Measurements from ENCODE around the gene VPS37C.

GRCh38 chr11:61128947-61129638 is 32.1 kb downstream of the VPS37C start:
- TF ChIP-seq EGR1 (IDR thresholded peaks at IDR 0.05; ENCODE audit: low read depth in 2 of 2): no peak
- no peak for TF ChIP-seq CTCF (IDR thresholded peaks at IDR 0.05; ENCODE audit: low read depth, low read length, missing input control)
- TF ChIP-seq GABPA (IDR thresholded peaks at IDR 0.05 in 1 of 2, conservative IDR thresholded peaks at IDR 0.05 in 1 of 2): no peak
- no peak for TF ChIP-seq RXRA (IDR thresholded peaks at IDR 0.05)
- no peak for TF ChIP-seq JUND (IDR thresholded peaks at IDR 0.05)
- TF ChIP-seq, protein P1, sequence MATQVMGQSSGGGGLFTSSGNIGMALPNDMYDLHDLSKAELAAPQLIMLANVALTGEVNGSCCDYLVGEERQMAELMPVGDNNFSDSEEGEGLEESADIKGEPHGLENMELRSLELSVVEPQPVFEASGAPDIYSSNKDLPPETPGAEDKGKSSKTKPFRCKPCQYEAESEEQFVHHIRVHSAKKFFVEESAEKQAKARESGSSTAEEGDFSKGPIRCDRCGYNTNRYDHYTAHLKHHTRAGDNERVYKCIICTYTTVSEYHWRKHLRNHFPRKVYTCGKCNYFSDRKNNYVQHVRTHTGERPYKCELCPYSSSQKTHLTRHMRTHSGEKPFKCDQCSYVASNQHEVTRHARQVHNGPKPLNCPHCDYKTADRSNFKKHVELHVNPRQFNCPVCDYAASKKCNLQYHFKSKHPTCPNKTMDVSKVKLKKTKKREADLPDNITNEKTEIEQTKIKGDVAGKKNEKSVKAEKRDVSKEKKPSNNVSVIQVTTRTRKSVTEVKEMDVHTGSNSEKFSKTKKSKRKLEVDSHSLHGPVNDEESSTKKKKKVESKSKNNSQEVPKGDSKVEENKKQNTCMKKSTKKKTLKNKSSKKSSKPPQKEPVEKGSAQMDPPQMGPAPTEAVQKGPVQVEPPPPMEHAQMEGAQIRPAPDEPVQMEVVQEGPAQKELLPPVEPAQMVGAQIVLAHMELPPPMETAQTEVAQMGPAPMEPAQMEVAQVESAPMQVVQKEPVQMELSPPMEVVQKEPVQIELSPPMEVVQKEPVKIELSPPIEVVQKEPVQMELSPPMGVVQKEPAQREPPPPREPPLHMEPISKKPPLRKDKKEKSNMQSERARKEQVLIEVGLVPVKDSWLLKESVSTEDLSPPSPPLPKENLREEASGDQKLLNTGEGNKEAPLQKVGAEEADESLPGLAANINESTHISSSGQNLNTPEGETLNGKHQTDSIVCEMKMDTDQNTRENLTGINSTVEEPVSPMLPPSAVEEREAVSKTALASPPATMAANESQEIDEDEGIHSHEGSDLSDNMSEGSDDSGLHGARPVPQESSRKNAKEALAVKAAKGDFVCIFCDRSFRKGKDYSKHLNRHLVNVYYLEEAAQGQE (IDR thresholded peaks at IDR 0.05): no peak
- TF ChIP-seq, protein P2, sequence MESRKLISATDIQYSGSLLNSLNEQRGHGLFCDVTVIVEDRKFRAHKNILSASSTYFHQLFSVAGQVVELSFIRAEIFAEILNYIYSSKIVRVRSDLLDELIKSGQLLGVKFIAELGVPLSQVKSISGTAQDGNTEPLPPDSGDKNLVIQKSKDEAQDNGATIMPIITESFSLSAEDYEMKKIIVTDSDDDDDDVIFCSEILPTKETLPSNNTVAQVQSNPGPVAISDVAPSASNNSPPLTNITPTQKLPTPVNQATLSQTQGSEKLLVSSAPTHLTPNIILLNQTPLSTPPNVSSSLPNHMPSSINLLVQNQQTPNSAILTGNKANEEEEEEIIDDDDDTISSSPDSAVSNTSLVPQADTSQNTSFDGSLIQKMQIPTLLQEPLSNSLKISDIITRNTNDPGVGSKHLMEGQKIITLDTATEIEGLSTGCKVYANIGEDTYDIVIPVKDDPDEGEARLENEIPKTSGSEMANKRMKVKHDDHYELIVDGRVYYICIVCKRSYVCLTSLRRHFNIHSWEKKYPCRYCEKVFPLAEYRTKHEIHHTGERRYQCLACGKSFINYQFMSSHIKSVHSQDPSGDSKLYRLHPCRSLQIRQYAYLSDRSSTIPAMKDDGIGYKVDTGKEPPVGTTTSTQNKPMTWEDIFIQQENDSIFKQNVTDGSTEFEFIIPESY (IDR thresholded peaks at IDR 0.05): no peak
- no peak for TF ChIP-seq YY1 (IDR thresholded peaks at IDR 0.05)
- TF ChIP-seq RAD21 (IDR thresholded peaks at IDR 0.05): no peak
- TF ChIP-seq TAF1 (conservative IDR thresholded peaks at IDR 0.05): no peak
- no peak for TF ChIP-seq SP1 (IDR thresholded peaks at IDR 0.05)
- TF ChIP-seq, protein P3, sequence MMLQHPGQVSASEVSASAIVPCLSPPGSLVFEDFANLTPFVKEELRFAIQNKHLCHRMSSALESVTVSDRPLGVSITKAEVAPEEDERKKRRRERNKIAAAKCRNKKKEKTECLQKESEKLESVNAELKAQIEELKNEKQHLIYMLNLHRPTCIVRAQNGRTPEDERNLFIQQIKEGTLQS (IDR thresholded peaks at IDR 0.05): no peak
- TF ChIP-seq, protein P4, sequence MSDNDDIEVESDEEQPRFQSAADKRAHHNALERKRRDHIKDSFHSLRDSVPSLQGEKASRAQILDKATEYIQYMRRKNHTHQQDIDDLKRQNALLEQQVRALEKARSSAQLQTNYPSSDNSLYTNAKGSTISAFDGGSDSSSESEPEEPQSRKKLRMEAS (IDR thresholded peaks at IDR 0.05): no peak
